Heart right ventricle (tissue), 16 donors: ENCODE data around the gene TEX26. TPM values are rescaled to one million over a fixed set of nuclear protein-coding genes. Genes with fewer than 3 reads are reported as not detected.
A peak's percentile ranks its signal among the peaks of the same experiment; 100 is the strongest.

ENCODE experiments used
- ATAC-seq, 8 donors: fragments of 200-7000 bp; cut with Tn5 transposase; one replicate each; pipeline ENCODE4 v1.9.1; 2020; ENCODE audit warnings: mild to moderate bottlenecking in 8 of 8, moderate library complexity in 8 of 8, moderate number of reproducible peaks in 1 of 8
- DNase-seq, 2 donors: peaks; one replicate each; pipeline ENCODE4 v3.0.0-alpha.2; 2020
- H3K27ac ChIP-seq, 10 donors: fragments of 200-600 bp; sonication (generic) in 2 of 10; one replicate each; pipeline versions ENCODE4 v1.5.0 to v1.8.0; 2020 to 2022; ENCODE audit warnings: mild to moderate bottlenecking in 3 of 10
- H3K27me3 ChIP-seq, 7 donors: fragments of 200-600 bp; one replicate each; pipeline ENCODE4 v1.8.0; 2021 to 2022; ENCODE audit warnings: mild to moderate bottlenecking in 2 of 7
- H3K36me3 ChIP-seq, 9 donors: fragments of 200-600 bp; sonication (generic) in 1 of 9; one replicate each; pipeline versions ENCODE4 v1.5.0 to v1.8.0; 2020 to 2022; ENCODE audit warnings: mild to moderate bottlenecking in 2 of 9
- H3K4me1 ChIP-seq, 9 donors: fragments of 200-600 bp; sonication (generic) in 1 of 9; one replicate each; pipeline versions ENCODE4 v1.5.0 to v1.8.0; 2020 to 2022; ENCODE audit warnings: mild to moderate bottlenecking in 4 of 9
- H3K4me3 ChIP-seq, 10 donors: fragments of 200-600 bp; sonication (generic) in 2 of 10; one replicate each; pipeline versions ENCODE4 v1.5.0 to v1.8.0; 2020 to 2022; ENCODE audit warnings: mild to moderate bottlenecking in 7 of 10, moderate library complexity in 2 of 10
- H3K9me3 ChIP-seq, 11 donors: fragments of 200-600 bp in 10 of 11; sonication (generic) in 2 of 11; one replicate each; pipeline versions ENCODE4 v1.5.0 to v1.8.0; 2013 to 2022; ENCODE audit warnings: mild to moderate bottlenecking in 2 of 11, control low read depth in 1 of 11, moderate library complexity in 1 of 11
- WGBS, 2 donors: extraction: QIAGEN DNeasy Blood & Tissue Kit; methylation state at CpG; one replicate each; pipeline ENCODE4 v1.1.7; 2013; ENCODE audit warnings: inconsistent platforms in 1 of 2; 5-methylcytosine and 5-hydroxymethylcytosine counted together
- intact Hi-C, 10 donors: fragments of 100-400 bp; cut with DNase I; formaldehyde crosslinking; loops; one replicate each; pipeline versions ENCODE4 v1.11.1 to v1.14.2; 2022
- polyA plus RNA-seq, 2 donors: library from polyadenylated mRNA; stranded (reverse); fragments of 200-250 nt; gene quantifications; one replicate each; pipeline ENCODE4 v1.2.3, GENCODE V29; 2013
- total RNA-seq, 10 donors: library from RNA; stranded (reverse); fragmentation: NEBNext Ultra II Directional in 3 of 10; extraction: Animal tissue kit (Norgen Biotek cat#: 25700) in 3 of 10; gene quantifications; one replicate each; pipeline versions ENCODE4 v1.2.1 to v1.2.4, GENCODE V29; 2021 to 2023
- TF ChIP-seq, protein P1 (sequence below), 9 donors: fragments of 200-600 bp; sonication (generic) in 2 of 9; IDR thresholded peaks; one replicate each; pipeline versions ENCODE4 v1.5.0 to v1.8.0; 2021 to 2022; ENCODE audit warnings: antibody characterized with exemption in 9 of 9, mild to moderate bottlenecking in 5 of 9, moderate library complexity in 1 of 9
- donor health status: Arrhythmogenic right ventricular cardiomyopathy.
- donor health status: ischemic (EF 13 %, LVEDD 7.1; RV severe dilation, severe dysfunction).
- donor health status: healthy with polysubstance abuse.
- donor health status: DM: no; HTN: yes; CAD: no.
- donor health status: DM: no; HTN: no; CAD: no.
- donor health status: ischemic (EF 25% LVEDD 6.9; RV normal size, moderate dysfunction).
- donor health status: ischemic (EF 25% LVEDD 5.7; RV mildly dilated, moderate dysfunction).
- donor health status: healthy.
- donor health status: DM: yes; HTN: yes; CAD: no.
- donor health status: Ischemic cardiomyopathy.
- donor health status: ischemic (EF 35%, LVEDD 5.7; RV mildly dilated, moderate dysfunction).
- donor health status: nonischemic (EF 11% LVEDD 7.7; RV severe dilation, severe dysfunction).
- donor health status: DM: yes; HTN: yes; CAD: no.
- donor health status: PGD.
- donor health status: ischemic (EF 29% LVEDD 5.4; RV normal size, mild dysfunction).
- donor health status: nonischemic (EF 23%, LVEDD 6.1; RV moderate dilation, normal function).

Gene TEX26
- total and polyA plus RNA-seq, 12 donors: not detected

DNA sequence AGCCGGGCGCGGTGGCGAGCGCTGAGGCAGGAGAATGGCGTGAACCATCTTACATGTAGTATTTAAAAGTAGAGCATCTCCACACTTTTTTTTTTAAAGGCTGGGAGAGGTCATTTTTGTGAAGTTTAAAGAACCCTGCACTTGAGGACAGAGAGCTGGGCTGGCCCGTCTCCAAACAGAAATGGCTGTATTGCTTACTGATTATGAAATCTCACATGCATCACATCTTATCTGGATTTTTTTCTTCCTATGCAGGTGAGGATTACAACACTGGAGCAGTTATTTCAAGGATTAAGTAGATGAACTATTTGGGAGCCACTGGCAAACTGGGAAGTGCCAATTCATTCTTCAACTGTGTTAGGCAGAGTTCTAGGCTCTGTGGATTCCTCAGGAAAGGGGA, 59.5 kb downstream of the TEX26 start:
- Histone ChIP-seq H3K36me3 (no peaks in the 10 kb centered on the region), H3K27ac (no peak overlapping the region), H3K9me3 (no peaks in the 10 kb centered on the region), H3K4me1 (no peaks in the 10 kb centered on the region), H3K4me3 (no peak overlapping the region), H3K27me3 (peaks cover 0 to 13% (median 9%) of the 10 kb centered on the region in 7 donors)
- TF ChIP-seq, protein P1, sequence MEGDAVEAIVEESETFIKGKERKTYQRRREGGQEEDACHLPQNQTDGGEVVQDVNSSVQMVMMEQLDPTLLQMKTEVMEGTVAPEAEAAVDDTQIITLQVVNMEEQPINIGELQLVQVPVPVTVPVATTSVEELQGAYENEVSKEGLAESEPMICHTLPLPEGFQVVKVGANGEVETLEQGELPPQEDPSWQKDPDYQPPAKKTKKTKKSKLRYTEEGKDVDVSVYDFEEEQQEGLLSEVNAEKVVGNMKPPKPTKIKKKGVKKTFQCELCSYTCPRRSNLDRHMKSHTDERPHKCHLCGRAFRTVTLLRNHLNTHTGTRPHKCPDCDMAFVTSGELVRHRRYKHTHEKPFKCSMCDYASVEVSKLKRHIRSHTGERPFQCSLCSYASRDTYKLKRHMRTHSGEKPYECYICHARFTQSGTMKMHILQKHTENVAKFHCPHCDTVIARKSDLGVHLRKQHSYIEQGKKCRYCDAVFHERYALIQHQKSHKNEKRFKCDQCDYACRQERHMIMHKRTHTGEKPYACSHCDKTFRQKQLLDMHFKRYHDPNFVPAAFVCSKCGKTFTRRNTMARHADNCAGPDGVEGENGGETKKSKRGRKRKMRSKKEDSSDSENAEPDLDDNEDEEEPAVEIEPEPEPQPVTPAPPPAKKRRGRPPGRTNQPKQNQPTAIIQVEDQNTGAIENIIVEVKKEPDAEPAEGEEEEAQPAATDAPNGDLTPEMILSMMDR (IDR thresholded peaks at IDR 0.05): no peak
- no peak for DNase-seq
- no peak for ATAC-seq
- intact Hi-C loops: no loop called here
- 94% methylated on average over 7 of the region's 7 CpGs for WGBS, 2 donors

DNA sequence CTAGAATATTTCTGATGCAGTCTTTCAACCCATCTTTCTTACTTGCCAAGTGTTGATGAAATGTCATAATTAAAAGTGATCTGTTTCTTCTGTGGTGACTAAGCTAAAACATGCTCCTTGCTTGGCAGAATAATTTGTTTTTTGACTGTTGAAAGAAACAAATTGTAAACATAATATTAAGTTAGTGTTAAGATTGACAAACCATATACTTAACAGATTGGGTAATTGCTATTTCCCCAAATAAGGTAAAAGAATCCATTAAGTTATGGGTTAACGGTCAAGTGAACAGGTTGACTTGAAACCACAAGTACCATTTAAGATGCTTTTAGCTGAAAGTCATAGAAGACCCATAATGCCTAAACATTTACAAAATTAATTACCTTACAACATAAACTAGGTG, 62.9 kb downstream of the TEX26 start:
- DNase-seq (no peak), ATAC-seq (no peak)
- H3K4me1 ChIP-seq: peaks cover 0 to 6% (median 0%) of the 10 kb centered on the region in 9 donors
- intact Hi-C loops: no loop called here
- no peaks in the 10 kb centered on the region for H3K36me3 ChIP-seq
- peaks cover 0 to 18% (median 9%) of the 10 kb centered on the region in 7 donors for H3K27me3 ChIP-seq
- WGBS, 2 donors: 94 to 95% methylated on average over 1 of the region's 1 CpG
- TF ChIP-seq, protein P1 (IDR thresholded peaks at IDR 0.05): no peak
- H3K27ac ChIP-seq: no peak overlapping the region
- no peaks in the 10 kb centered on the region for H3K9me3 ChIP-seq
- no peak overlapping the region for H3K4me3 ChIP-seq

DNA sequence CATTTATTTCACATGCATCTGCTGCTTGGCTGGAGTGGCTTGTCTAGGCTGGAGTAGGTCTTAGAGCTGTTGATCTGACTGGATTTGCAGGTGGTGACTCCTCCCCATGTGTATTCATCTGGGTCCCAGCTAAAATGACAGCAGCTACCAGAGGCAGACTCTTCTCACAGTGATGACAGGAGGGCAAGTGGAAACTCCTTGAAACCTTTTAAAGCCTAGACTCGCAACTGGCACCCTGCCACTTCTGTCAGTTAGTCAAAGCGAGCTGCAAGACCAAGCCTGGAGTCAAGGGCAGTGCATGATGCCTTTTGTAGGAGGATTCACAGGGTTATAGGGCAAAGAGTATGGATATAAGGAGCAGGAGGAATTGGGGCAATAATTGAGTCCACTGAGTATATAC, 65.2 kb downstream of the TEX26 start:
- WGBS, 2 donors: 20 to 23% methylated on average over 2 of the region's 2 CpGs
- H3K27ac ChIP-seq: no peak overlapping the region
- H3K4me1 ChIP-seq: peaks cover 0 to 6% (median 0%) of the 10 kb centered on the region in 9 donors
- DNase-seq: peak; percentile 31 to 48
- no peaks in the 10 kb centered on the region for H3K36me3 ChIP-seq
- TF ChIP-seq, protein P1 (IDR thresholded peaks at IDR 0.05): no peak
- H3K27me3 ChIP-seq: peaks cover 0 to 18% (median 9%) of the 10 kb centered on the region in 7 donors
- no peak overlapping the region for H3K4me3 ChIP-seq
- ATAC-seq: peak in 6 of 8 donors; percentile 56 to 83 (median 72)
- H3K9me3 ChIP-seq: no peaks in the 10 kb centered on the region
- intact Hi-C loops: no loop called here

DNA sequence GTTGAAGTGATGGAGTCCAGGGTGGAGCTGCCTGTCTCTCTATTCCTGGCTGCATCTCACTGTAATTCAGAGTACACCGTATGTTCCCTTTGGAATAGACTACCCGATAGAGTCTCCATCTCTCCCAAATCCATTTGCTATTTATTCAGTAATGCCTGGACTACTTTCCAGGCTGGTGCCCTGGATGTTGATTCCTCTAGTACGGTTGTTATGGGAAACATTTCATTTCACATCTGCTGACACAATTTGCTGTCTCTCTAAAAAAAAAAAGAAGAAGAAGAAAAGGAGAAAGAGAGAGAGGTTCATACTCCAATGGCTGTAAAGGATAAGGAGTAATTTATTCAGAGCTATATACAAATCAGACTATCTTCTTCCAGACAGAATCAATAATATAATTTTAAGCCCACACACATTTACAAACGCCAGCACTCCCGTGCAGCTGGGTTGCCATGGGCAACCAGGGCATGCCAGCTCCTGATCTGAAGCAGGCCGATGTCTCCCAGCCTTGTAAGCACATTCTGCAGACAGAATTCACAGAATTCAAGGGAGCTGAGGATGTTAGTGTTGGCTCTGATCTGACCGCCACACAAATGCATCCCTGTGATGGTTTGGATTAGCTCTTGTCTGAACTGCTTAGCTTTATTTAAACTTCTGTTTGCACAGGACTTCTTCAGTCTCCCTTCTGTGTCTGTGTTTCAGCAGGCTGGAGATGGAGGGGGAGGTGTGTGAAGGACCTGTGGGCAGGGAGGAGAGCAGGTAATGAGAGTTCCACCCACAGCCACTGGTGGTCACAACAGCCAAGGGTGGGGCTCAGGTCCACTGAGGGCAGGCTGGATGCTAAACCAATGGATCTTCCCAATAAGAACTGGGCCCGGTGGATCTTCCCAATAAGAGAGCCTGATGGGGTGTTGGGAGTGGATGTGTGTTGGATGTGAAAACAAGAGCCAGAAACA, 66.0 kb downstream of the TEX26 start:
- H3K4me1 ChIP-seq: peaks cover 0 to 6% (median 0%) of the 10 kb centered on the region in 9 donors
- ATAC-seq: peak in 4 of 8 donors; percentile 11 to 38 (median 20)

More for the DNA sequence above, 66.0 kb downstream of the TEX26 start:
- no peak for DNase-seq
- H3K27ac ChIP-seq: no peak overlapping the region
- intact Hi-C loops: no loop called here
- WGBS, 2 donors: 40 to 43% methylated on average over 8 of the region's 8 CpGs
- peaks cover 0 to 14% (median 6%) of the 10 kb centered on the region in 7 donors for H3K27me3 ChIP-seq
- H3K9me3 ChIP-seq: no peaks in the 10 kb centered on the region
- no peaks in the 10 kb centered on the region for H3K36me3 ChIP-seq
- no peak overlapping the region for H3K4me3 ChIP-seq
- TF ChIP-seq, protein P1 (IDR thresholded peaks at IDR 0.05): no peak
